Activated naive CD4-positive, alpha-beta T cell treated with anti-CD3 and anti-CD28 coated beads, Interleukin-2, amount 50 U/mL, for 72 hours (primary cell): ENCODE data around the gene PKIG. TPM values are rescaled to one million over a fixed set of nuclear protein-coding genes. Genes with fewer than 3 reads are reported as not detected.
A peak's percentile ranks its signal among the peaks of the same experiment; 100 is the strongest.

ENCODE experiments used
- ATAC-seq, 2 donors: fragments of 150-1000 bp; cut with Tn5 transposase; 2 replicates each; pipeline ENCODE4 v1.10.0; 2021; ENCODE audit warnings: mild to moderate bottlenecking in 2 of 2, moderate library complexity in 2 of 2
- DNase-seq, 2 donors: peaks; one replicate each; pipeline ENCODE4 v3.0.0; 2021 to 2022; ENCODE audit warnings: low spot score in 2 of 2
- H3K27ac Mint-ChIP-seq, 2 donors: one replicate each; pipeline ENCODE4 v1.8.0; 2022; ENCODE audit warnings: mild to moderate bottlenecking in 2 of 2, mixed read lengths in 2 of 2
- H3K36me3 Mint-ChIP-seq, 2 donors: one replicate each; pipeline ENCODE4 v1.8.0; 2022; ENCODE audit warnings: mixed read lengths in 2 of 2
- H3K9me3 Mint-ChIP-seq, 2 donors: one replicate each; pipeline ENCODE4 v1.8.0; 2022; ENCODE audit warnings: mixed read lengths in 2 of 2
- total RNA-seq, 2 donors: library from RNA; stranded (reverse); gene quantifications; one replicate each; pipeline ENCODE4 v1.2.3, GENCODE V29; 2022

Gene PKIG
- total RNA-seq, 2 donors from 2014 or later, result 2.0 to 10.5 TPM

- Mint-ChIP-seq H3K36me3 (peaks cover 9 to 25% of the 10 kb centered on the region in 2 donors), H3K27ac (no peak overlapping the region), H3K9me3 (no peaks in the 10 kb centered on the region)
- ATAC-seq (no peak), DNase-seq (no peak)
These were observed 55.4 kb downstream of the PKIG start for GRCh38 chr20:44637522-44638372.

GRCh38 chr20:44640522-44640921 is 58.1 kb downstream of the PKIG start:
- Mint-ChIP-seq H3K27ac (peak overlapping the region in 1 of 2 donors; percentile 79), H3K36me3 (peaks cover 9 to 25% of the 10 kb centered on the region in 2 donors), H3K9me3 (no peaks in the 10 kb centered on the region)
- DNase-seq (no peak), ATAC-seq (no peak)

DNA sequence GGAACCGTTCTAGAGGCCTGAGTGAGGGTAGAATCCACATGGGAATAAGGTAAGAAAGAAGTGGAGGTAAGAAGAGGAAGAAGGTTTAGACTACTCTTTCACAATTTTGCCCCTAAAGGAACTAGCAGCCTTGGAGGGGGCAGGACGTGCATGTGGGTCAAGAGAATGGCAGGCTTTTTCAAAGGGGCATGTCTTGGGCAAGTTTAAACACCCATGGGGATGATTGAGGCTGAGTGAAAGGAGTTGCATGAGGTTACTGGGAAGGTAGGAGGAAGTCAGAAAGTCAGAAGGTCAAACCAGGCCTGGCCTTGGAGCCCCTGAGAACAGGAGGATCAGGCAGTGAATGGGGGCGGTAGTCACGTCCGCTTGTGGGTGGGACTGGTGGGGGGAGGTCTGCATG is 58.9 kb downstream of the PKIG start:
- peaks cover 9 to 25% of the 10 kb centered on the region in 2 donors for H3K36me3 Mint-ChIP-seq
- no peak for ATAC-seq

GRCh38 chr20:44642203-44643153 is 60.1 kb downstream of the PKIG start:
- DNase-seq (no peak), ATAC-seq (peak in 1 of 2 donors; percentile 19)
- H3K36me3 Mint-ChIP-seq, result peaks cover 9 to 25% of the 10 kb centered on the region in 2 donors
- H3K9me3 Mint-ChIP-seq, result no peaks in the 10 kb centered on the region
- H3K27ac Mint-ChIP-seq, result peak overlapping the region; percentile 37 to 79

More for the DNA sequence above, 58.9 kb downstream of the PKIG start:
- Mint-ChIP-seq H3K9me3 (no peaks in the 10 kb centered on the region), H3K27ac (peak overlapping the region in 1 of 2 donors; percentile 79)
- no peak for DNase-seq

GRCh38 chr20:44643154-44643519 is 60.8 kb downstream of the PKIG start:
- peak overlapping the region; percentile 37 to 86 for H3K27ac Mint-ChIP-seq
- ATAC-seq, result no peak
- no peaks in the 10 kb centered on the region for H3K9me3 Mint-ChIP-seq

GRCh38 chr20:44643596-44644229 is 61.3 kb downstream of the PKIG start:
- H3K36me3 Mint-ChIP-seq, result peaks cover 9 to 22% of the 10 kb centered on the region in 2 donors
- DNase-seq, result peak; percentile 20 to 61
- no peaks in the 10 kb centered on the region for H3K9me3 Mint-ChIP-seq
- peak overlapping the region; percentile 36 to 86 for H3K27ac Mint-ChIP-seq
- ATAC-seq, result peak in 1 of 2 donors; percentile 39

More at GRCh38 chr20:44643154-44643519, 60.8 kb downstream of the PKIG start:
- no peak for DNase-seq
- H3K36me3 Mint-ChIP-seq, result peaks cover 9 to 25% of the 10 kb centered on the region in 2 donors

DNA sequence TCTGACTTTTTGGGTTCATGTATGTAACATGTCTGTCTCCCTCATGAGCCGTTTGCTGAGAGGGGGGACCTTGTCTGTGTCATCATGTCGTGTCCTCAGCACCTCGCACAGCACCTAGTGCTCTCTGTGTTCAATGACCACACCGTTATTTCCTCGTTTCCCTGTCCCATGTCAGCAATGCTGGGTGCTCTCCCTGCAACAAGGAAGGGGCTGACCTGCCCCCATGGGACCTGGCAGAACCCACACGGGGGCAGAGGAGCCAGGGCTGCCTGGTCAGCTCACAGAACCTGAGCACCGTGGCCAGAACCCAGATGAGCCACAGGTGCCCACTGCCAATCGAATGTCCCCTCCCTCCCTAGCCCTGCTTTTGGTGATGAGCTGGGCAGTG is 61.8 kb downstream of the PKIG start:
- ATAC-seq (no peak), DNase-seq (no peak)
- peaks cover 9 to 17% of the 10 kb centered on the region in 2 donors for H3K36me3 Mint-ChIP-seq
- H3K27ac Mint-ChIP-seq, result peak overlapping the region in 1 of 2 donors; percentile 86
- no peaks in the 10 kb centered on the region for H3K9me3 Mint-ChIP-seq

DNA sequence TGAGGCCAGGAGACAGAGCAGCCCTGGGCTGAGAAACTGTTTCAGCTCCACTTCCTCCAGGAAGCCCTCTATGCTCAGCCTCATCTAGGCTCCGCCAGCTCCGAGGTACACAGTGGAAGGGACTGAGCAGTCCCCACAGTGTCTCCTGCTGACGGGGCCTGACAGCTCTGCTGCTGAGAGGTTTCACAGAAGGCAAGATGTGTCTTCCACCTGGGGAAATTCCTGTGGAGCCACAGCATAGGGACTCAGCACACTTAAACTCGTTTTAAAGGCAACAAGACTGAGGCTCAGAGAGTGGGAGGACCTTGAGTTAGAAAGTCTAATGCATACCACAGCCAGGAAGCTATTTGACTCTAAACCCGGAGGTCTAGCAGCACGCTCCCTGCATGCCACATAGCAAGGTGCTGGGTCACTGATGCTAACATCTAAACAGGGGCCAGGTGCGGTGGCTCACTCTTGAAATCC is 62.3 kb downstream of the PKIG start:
- DNase-seq (peak; percentile 23 to 62), ATAC-seq (peak; percentile 57 to 60)
- Mint-ChIP-seq H3K9me3 (no peaks in the 10 kb centered on the region), H3K27ac (peak overlapping the region in 1 of 2 donors; percentile 86), H3K36me3 (peaks cover 9 to 14% of the 10 kb centered on the region in 2 donors)

GRCh38 chr20:44646023-44646640 is 63.8 kb downstream of the PKIG start:
- peak overlapping the region; percentile 74 to 92 for H3K27ac Mint-ChIP-seq
- ATAC-seq (peak; percentile 25 to 62), DNase-seq (peak; percentile 47 to 57)
- H3K36me3 Mint-ChIP-seq, result peaks cover 3 to 4% of the 10 kb centered on the region in 2 donors
- H3K9me3 Mint-ChIP-seq, result no peaks in the 10 kb centered on the region

DNA sequence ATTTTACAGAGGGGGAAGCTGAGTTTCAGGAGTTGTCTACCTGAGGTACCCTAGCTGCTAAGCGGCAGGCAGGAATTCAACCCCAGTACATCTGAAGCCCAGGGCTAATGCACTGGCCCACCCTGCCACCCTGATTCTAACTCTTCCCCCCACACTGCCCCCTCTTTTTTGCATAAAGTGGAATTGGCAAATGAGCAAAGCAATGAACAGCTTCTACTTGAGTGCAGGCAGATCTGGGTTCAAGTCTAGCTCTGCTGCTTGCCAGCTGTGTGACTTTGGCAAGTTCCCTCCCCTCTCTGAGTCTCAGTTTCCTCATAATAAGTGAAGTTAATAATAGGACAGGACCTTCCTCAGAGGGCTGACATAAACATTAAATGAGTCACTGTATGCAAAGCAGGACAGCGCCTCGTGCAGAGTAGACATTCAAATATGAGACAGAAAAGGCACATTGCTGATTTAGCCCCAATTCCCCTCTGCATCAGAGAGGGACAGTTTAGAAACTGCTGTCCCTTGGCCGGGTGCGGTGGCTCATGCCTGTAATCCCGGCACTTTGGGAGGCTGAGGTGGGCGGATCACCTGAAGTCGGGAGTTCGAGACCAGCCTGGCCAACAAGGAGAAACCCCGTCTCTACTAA is 64.4 kb downstream of the PKIG start:
- Mint-ChIP-seq H3K27ac (peak overlapping the region; percentile 62 to 92), H3K36me3 (no peaks in the 10 kb centered on the region), H3K9me3 (no peaks in the 10 kb centered on the region)
- peak; percentile 6 to 21 for ATAC-seq
- DNase-seq, result no peak

DNA sequence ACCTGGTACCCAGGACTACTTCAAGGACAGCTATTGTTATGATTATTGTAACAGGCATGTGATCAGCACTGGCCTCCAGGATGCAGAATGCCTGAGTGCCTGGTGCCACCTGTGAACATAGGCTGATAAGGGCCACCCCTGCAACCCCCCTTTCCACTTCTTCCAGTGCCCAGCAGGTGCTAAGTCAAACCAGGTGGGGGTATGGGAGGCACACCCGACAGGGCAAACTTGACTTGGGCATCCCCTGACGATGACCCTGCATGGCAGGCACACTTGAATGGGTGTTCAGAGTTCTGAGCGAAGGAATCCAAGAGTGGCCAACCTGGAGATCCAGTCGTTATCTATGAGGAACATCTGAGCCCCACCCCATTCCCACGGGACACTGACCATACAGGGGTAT is 65.7 kb downstream of the PKIG start:
- Mint-ChIP-seq H3K36me3 (peaks cover 2 to 4% of the 10 kb centered on the region in 2 donors), H3K27ac (no peak overlapping the region)
- no peak for ATAC-seq

DNA sequence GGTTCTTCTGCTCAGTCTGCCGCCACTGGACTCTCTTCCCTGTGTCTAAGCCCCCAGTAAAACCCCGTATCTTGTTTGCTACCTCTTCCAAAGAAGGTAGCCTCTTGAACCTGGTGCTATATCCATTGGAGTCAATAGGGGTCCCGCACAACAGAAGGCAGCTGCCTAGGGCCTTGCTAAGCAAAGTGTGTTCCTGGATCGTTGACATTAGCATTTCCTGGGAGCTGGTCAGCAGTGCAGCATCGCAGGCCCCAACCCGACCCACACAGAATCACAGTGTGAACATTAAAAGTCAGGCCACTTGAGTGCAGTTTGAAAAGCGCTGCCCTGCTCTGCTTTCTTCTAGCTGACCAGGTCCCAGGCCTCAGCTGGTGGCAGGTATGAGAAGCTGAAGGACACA is 66.2 kb downstream of the PKIG start:
- ATAC-seq (no peak), DNase-seq (no peak)
- H3K36me3 Mint-ChIP-seq, result peaks cover 4 to 7% of the 10 kb centered on the region in 2 donors
- H3K27ac Mint-ChIP-seq, result no peak overlapping the region
- H3K9me3 Mint-ChIP-seq, result peaks cover 0 to 3% of the 10 kb centered on the region in 2 donors

More for the DNA sequence above, 65.7 kb downstream of the PKIG start:
- no peaks in the 10 kb centered on the region for H3K9me3 Mint-ChIP-seq
- DNase-seq, result no peak

- peaks cover 4 to 11% of the 10 kb centered on the region in 2 donors for H3K36me3 Mint-ChIP-seq
- DNase-seq, result no peak
- H3K9me3 Mint-ChIP-seq, result peaks cover 0 to 9% of the 10 kb centered on the region in 2 donors
- H3K27ac Mint-ChIP-seq, result no peak overlapping the region
- no peak for ATAC-seq
These were observed 66.7 kb downstream of the PKIG start for GRCh38 chr20:44649126-44649525.

DNA sequence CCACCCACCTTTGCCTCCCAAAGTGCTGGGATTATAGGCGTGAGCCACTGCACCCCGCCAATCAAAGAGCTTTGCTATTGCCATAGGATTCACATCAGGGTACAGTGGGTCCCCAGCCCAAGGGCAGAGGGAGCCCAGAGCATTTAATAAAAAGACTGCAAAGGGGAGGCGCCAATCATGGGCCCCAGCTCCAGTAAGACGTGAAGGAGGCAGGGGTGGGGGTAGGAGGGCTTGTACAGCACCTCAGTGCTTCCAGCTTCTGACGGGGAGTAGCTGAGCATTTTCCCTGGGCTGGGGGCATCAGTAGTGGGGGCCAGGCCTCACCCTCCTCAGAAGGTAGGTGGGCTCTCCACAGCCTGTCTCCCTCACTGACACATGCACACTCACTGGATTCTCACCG is 67.6 kb downstream of the PKIG start:
- peaks cover 4 to 11% of the 10 kb centered on the region in 2 donors for H3K36me3 Mint-ChIP-seq
- H3K9me3 Mint-ChIP-seq, result peaks cover 0 to 11% of the 10 kb centered on the region in 2 donors
- peak overlapping the region in 1 of 2 donors; percentile 40 for H3K27ac Mint-ChIP-seq

DNA sequence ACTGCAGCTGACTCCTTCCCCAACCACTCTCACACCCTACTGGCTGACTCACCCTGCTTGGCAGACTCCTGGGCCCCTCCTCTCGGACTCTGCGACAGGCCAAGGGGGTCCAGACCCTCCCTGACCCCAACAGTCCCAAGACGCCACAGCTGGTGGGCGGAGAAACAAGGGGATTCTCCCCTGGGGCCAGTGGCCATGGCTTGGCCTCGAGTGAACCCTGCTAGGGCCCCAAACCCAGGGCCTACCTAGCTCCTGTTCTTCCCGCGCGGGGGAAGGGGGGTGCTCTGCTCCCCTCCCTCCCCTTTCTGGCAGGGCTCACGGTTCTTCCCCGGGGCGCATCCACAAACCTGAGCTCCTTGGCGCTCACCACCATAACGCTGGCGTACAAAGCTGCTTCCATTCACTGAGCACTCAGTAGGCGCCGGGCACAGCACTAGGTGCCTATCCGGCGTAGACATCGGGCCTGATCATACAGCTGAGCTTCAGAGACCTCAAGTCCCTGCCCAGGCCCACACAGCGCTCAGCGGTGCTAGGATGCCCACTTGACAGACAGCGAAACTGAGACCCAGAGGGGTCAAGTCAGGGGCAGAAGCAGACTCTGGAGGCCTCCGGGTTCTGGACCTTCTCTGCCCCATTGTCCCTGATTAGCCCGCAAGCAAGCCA is 68.5 kb downstream of the PKIG start:
- Mint-ChIP-seq H3K36me3 (peaks cover 4 to 11% of the 10 kb centered on the region in 2 donors), H3K27ac (peak overlapping the region; percentile 40 to 72), H3K9me3 (peaks cover 0 to 11% of the 10 kb centered on the region in 2 donors)
- ATAC-seq (peak; percentile 53 to 68), DNase-seq (peak; percentile 51 to 71)

More for the DNA sequence above, 67.6 kb downstream of the PKIG start:
- ATAC-seq (no peak), DNase-seq (no peak)
